Measurements from ENCODE around the gene TTLL3. TPM values are rescaled to one million over a fixed set of nuclear protein-coding genes. Genes with fewer than 3 reads are reported as not detected.

Gene TTLL3
- total and polyA plus RNA-seq, 2 of the 13 experiments (the other 11 are each of a cell fraction or from before 2014, with no cell fraction given), result 9.5 to 51.2 TPM

GRCh38 chr3:9864200-9864927, 54.3 kb downstream of the TTLL3 start (continued):
- peak; percentile 73 for TF ChIP-seq ZNF687 (CRISPR knock-in tag; IDR thresholded peaks at IDR 0.05)
- peak in 1 of 2 experiments; percentile 31; a peak in 1 of 4 replicates for TF ChIP-seq EP300 (IDR thresholded peaks at IDR 0.05; ENCODE audit: low read depth in 2 of 2, low read length in 2 of 2)
- TF ChIP-seq EP300 (CRISPR knock-in tag; IDR thresholded peaks at IDR 0.05; ENCODE audit: borderline replicate concordance), result no peak
- TF ChIP-seq ADNP (CRISPR knock-in tag; IDR thresholded peaks at IDR 0.05), result no peak
- 0 out of 2 replicates have a peak, but pooled peaks have one; percentile 24 for TF ChIP-seq POGZ (CRISPR knock-in tag; IDR thresholded peaks at IDR 0.05)
- TF ChIP-seq RARA (CRISPR knock-in tag; IDR thresholded peaks at IDR 0.05), result no peak
- TF ChIP-seq MEF2D (CRISPR knock-in tag; IDR thresholded peaks at IDR 0.05), result peak; percentile 16; the same call in 1 of the 2 replicates
- TF ChIP-seq ZNF33A (CRISPR knock-in tag; IDR thresholded peaks at IDR 0.05; ENCODE audit: borderline replicate concordance), result no peak
- no peak for TF ChIP-seq PHB2 (IDR thresholded peaks at IDR 0.05; ENCODE audit: partially characterized antibody)
- no peak for TF ChIP-seq PRPF4 (IDR thresholded peaks at IDR 0.05; ENCODE audit: low read depth, low read length, poor library complexity, severe bottlenecking)
- TF ChIP-seq MBNL3 (CRISPR knock-in tag; conservative IDR thresholded peaks at IDR 0.05), result no peak
- no peak for TF ChIP-seq ZKSCAN1 (IDR thresholded peaks at IDR 0.05; ENCODE audit: low read length)
- no peak for TF ChIP-seq GTF3A (CRISPR knock-in tag; conservative IDR thresholded peaks at IDR 0.05)
- no peak for TF ChIP-seq SPEN (CRISPR knock-in tag; IDR thresholded peaks at IDR 0.05; ENCODE audit: low read depth)
- TF ChIP-seq CBX2 (IDR thresholded peaks at IDR 0.05; ENCODE audit: low read depth, low read length), result no peak
- no peak for TF ChIP-seq CBX2 (CRISPR knock-in tag; IDR thresholded peaks at IDR 0.05; ENCODE audit: low read depth)
- TF ChIP-seq ZFP91 (CRISPR knock-in tag; IDR thresholded peaks at IDR 0.05; ENCODE audit: borderline replicate concordance), result peak; percentile 32; the same call in 1 of the 2 replicates
- TF ChIP-seq ZFX (CRISPR knock-in tag; IDR thresholded peaks at IDR 0.05; ENCODE audit: low read depth), result peak; percentile 91
- no peak for TF ChIP-seq ZNF816 (CRISPR knock-in tag; IDR thresholded peaks at IDR 0.05; ENCODE audit: borderline replicate concordance)
- TF ChIP-seq PAXIP1 (CRISPR knock-in tag; conservative IDR thresholded peaks at IDR 0.05), result no peak
- no peak; the same call in 1 of the 2 replicates for TF ChIP-seq TSC22D2 (CRISPR knock-in tag; IDR thresholded peaks at IDR 0.05; ENCODE audit: borderline replicate concordance)

Measured in HepG2 (cell line).